SHP77 treated with DMSO at 0.1 percent for 48 hours (cell line): ENCODE measurements around the gene DPYSL3.
"Not testable (repeated sequence)": the region's sequence is repeated elsewhere in the genome, so short reads cannot be mapped to it uniquely, and the experiment has no call there.

Source experiments
- DNase-seq: peaks from one replicate; lab custom pipeline; 2025; lab: John Stamatoyannopoulos, UW

The DPYSL3 gene

GRCh38 chr5:147509710-147510651 is at the start of gene DPYSL3:
DPYSL3 (minus strand) TSS chr5:147510068; CDS start chr5:147509858, 210 bp downstream.
- DNase-seq, result peak; percentile 65

GRCh38 chr5:147558826-147559225 is 49.0 kb upstream of the DPYSL3 start:
- peak; percentile 29 for DNase-seq

GRCh38 chr5:147557876-147558745 is 48.2 kb upstream of the DPYSL3 start:
- DNase-seq, result no peak

GRCh38 chr5:147555176-147555575 is 45.3 kb upstream of the DPYSL3 start:
- DNase-seq, result no peak

- no peak for DNase-seq
These were observed 44.5 kb upstream of the DPYSL3 start for GRCh38 chr5:147554261-147554817.

GRCh38 chr5:147553817-147554216 is 43.9 kb upstream of the DPYSL3 start:
- not testable (repeated sequence) for DNase-seq

GRCh38 chr5:147552897-147553296 is 43.0 kb upstream of the DPYSL3 start:
- DNase-seq, result no peak

GRCh38 chr5:147551677-147552076 is 41.8 kb upstream of the DPYSL3 start:
- DNase-seq, result no peak

- no peak for DNase-seq
These were observed 37.9 kb upstream of the DPYSL3 start for GRCh38 chr5:147547730-147548129.

- DNase-seq, result no peak
These were observed 34.7 kb upstream of the DPYSL3 start for GRCh38 chr5:147544556-147544955.

GRCh38 chr5:147539053-147539452 is 29.2 kb upstream of the DPYSL3 start:
- DNase-seq, result no peak

- no peak for DNase-seq
These were observed 28.4 kb upstream of the DPYSL3 start for GRCh38 chr5:147538236-147538635.

GRCh38 chr5:147534172-147534951 is 24.5 kb upstream of the DPYSL3 start:
- no peak for DNase-seq

GRCh38 chr5:147532156-147532555 is 22.3 kb upstream of the DPYSL3 start:
- no peak for DNase-seq

- no peak for DNase-seq
These were observed 20.9 kb upstream of the DPYSL3 start for GRCh38 chr5:147530530-147531389.

GRCh38 chr5:147523069-147523468 is 13.2 kb upstream of the DPYSL3 start:
- DNase-seq, result no peak

- DNase-seq, result no peak
These were observed 12.6 kb upstream of the DPYSL3 start for GRCh38 chr5:147522435-147522834.

GRCh38 chr5:147520450-147520849 is 10.6 kb upstream of the DPYSL3 start:
- DNase-seq, result no peak

GRCh38 chr5:147519380-147519779 is 9.5 kb upstream of the DPYSL3 start:
- no peak for DNase-seq

GRCh38 chr5:147517383-147517782 is 7.5 kb upstream of the DPYSL3 start:
- no peak for DNase-seq

GRCh38 chr5:147515269-147515668 is 5.4 kb upstream of the DPYSL3 start:
- no peak for DNase-seq
